IgD-negative memory B cell (primary cell): ENCODE results near the gene PROB1. TPM values are rescaled to one million over a fixed set of nuclear protein-coding genes. Genes with fewer than 3 reads are reported as not detected.
"Not testable (repeated sequence)": the region's sequence is repeated elsewhere in the genome, so short reads cannot be mapped to it uniquely, and the experiment has no call there.

Experiments used
- H3K27ac Mint-ChIP-seq, 3 donors: one replicate each; pipeline ENCODE4 v1.8.0; 2020 to 2022; ENCODE audit warnings: mild to moderate bottlenecking in 3 of 3, mixed read lengths in 3 of 3, moderate library complexity in 1 of 3
- H3K27me3 Mint-ChIP-seq: one replicate; pipeline ENCODE4 v1.8.0; 2021; ENCODE audit warnings: mixed read lengths
- H3K36me3 Mint-ChIP-seq: one replicate; pipeline ENCODE4 v1.8.0; 2020; ENCODE audit warnings: mild to moderate bottlenecking, mixed read lengths
- H3K4me1 Mint-ChIP-seq, 3 donors: one replicate each; pipeline ENCODE4 v1.8.0; 2020 to 2022; ENCODE audit warnings: mixed read lengths in 3 of 3, mild to moderate bottlenecking in 1 of 3
- H3K4me3 Mint-ChIP-seq, 4 donors: one replicate each; pipeline ENCODE4 v1.8.0; 2020 to 2022; ENCODE audit warnings: mild to moderate bottlenecking in 4 of 4, mixed read lengths in 4 of 4, moderate library complexity in 3 of 4
- H3K9me3 Mint-ChIP-seq, 3 donors: one replicate each; pipeline ENCODE4 v1.8.0; 2020 to 2021; ENCODE audit warnings: mixed read lengths in 3 of 3, mild to moderate bottlenecking in 1 of 3
- polyA plus RNA-seq: library from polyadenylated mRNA; unstranded; fragments of 300-500 nt; fragmentation: Illumina TruSeq; gene quantifications from one replicate; pipeline ENCODE4 v1.2.3, GENCODE V29; 2021

Gene PROB1
- polyA plus RNA-seq, 1 donor from 2014 or later, result 1.5 TPM

DNA sequence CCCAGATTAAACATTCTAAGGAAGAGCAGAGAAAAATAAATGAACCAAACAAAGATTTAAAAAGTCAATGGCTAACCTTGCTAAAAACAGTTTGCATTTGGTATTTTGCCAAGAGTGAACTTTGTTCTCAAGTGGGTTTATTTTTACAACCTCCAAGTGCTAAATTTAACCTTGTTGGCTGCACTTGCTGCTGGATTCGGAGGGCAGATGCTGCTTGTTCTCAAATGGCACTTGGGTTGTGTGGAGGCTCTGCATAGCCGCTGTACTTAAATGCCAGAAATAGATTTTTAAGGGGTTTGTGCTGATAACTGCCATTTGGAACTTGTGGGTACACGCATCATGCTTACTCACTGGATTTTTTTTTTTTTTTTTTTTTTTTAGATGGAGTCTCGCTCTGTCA is 22.3 kb upstream of the PROB1 start:
- H3K27ac Mint-ChIP-seq, result no peak overlapping the region
- peaks cover 6% of the 10 kb centered on the region for H3K36me3 Mint-ChIP-seq
- H3K4me1 Mint-ChIP-seq, result peaks cover 0 to under 1% (median 0%) of the 10 kb centered on the region in 3 donors

DNA sequence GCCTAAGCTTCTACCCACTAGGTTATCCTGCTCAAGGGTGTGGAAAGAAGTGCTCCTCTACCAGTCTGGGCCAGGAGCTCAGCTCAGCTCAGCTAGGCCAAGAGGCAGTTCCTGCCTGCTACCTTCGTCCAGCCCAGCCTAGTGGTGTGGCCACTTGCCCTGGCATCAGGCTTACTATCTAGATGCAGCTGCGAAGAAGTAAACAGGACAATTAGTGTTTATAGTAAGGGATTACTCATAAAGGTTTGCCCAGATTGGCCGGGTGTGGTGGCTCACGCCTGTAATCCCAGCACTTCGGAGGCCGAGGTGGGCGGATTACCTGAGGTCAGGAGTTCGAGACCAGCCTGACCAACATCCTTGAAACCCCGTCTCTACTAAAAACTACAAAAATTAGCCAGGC is 21.7 kb upstream of the PROB1 start:
- H3K36me3 Mint-ChIP-seq, result peaks cover 6% of the 10 kb centered on the region
- no peaks in the 10 kb centered on the region for H3K27me3 Mint-ChIP-seq
- H3K4me3 Mint-ChIP-seq, result no peak overlapping the region
- no peak overlapping the region for H3K27ac Mint-ChIP-seq
- H3K9me3 Mint-ChIP-seq, result no peaks in the 10 kb centered on the region
- H3K4me1 Mint-ChIP-seq, result no peaks in the 10 kb centered on the region

More for the DNA sequence above, 22.3 kb upstream of the PROB1 start:
- Mint-ChIP-seq H3K4me3 (no peak overlapping the region), H3K27me3 (no peaks in the 10 kb centered on the region), H3K9me3 (no peaks in the 10 kb centered on the region)

DNA sequence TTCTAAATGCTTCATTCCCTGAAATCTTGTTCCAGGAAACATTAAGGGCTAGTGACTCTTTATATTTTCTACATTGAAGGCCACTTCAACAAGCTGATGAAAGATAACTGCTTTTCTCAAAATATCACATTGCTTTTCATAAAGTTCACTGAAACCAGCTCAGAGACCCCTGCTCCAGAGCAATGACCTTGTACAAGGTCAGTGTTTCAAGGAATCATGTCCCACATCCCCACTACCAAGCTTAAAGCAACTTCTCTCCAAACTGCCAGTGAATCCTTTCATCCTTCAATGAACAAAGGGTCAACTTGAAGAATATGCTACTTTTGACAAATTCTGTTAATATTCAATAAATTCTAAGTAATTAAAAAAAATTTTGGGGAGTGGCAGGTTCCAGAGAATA is 21.0 kb upstream of the PROB1 start:
- H3K9me3 Mint-ChIP-seq, result no peaks in the 10 kb centered on the region
- no peak overlapping the region for H3K4me3 Mint-ChIP-seq
- H3K27ac Mint-ChIP-seq, result no peak overlapping the region
- H3K36me3 Mint-ChIP-seq, result peaks cover 6% of the 10 kb centered on the region
- no peaks in the 10 kb centered on the region for H3K4me1 Mint-ChIP-seq
- no peaks in the 10 kb centered on the region for H3K27me3 Mint-ChIP-seq

DNA sequence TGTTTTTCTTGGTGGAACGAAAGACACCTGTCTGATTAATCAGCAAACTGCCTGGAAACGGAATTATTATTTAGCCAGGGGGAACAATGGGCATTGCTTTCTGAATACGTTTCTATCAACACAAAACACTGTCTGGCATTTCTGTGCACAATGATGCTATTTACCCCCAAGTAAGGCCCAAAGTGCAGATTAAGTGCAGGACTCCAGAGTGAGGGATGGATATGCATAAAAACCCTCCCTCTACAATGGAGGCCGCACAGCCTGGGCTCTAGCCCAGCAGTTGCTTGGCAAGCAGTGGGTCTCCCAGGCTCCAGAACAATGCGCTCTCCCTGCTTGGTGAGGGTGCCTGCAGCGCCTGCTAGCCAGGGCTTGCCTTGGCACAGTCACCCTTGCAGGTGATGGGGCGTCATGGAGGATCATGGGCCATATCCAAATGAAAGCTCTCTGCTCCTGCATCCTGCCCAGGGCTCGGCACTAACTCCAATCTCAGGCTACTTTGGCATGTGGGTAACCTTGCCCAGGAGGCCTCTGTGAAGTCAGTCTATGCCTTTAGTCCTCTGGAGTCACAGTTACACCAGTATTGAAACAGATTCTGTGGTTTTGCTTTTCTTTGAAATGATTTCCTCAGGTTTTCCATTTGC is 20.4 kb upstream of the PROB1 start:
- Mint-ChIP-seq H3K27me3 (no peaks in the 10 kb centered on the region), H3K9me3 (no peaks in the 10 kb centered on the region), H3K4me1 (no peaks in the 10 kb centered on the region), H3K36me3 (peaks cover 6% of the 10 kb centered on the region), H3K4me3 (no peak overlapping the region), H3K27ac (no peak overlapping the region)

DNA sequence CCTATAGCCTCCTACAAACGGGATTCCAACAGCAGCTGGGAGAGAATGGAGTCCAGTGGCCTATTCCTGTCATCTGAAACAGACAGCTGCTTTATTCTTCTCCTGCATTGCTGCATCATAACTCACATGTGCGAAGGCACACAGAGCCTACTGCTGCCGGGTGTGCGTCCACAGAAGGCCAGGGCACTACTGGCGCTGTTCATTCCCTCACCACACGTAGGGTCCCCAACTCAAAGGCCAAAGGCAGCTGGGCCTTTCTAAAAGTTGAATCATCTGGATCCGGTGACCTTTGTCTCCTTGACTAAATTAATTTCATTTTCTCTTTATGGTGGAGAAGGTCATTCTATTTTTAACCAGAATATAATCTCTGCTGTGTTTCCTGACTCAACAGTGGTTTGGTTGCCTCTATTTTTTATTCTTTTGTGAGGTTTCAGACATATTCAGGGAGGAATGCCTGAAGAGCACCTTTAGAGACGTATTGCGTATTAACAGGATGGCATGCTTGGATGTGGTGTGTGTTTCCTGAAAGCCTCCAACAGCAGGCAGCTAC is 19.8 kb upstream of the PROB1 start:
- H3K4me1 Mint-ChIP-seq, result peaks cover 0 to 1% (median 0%) of the 10 kb centered on the region in 3 donors
- H3K4me3 Mint-ChIP-seq, result no peak overlapping the region
- H3K27me3 Mint-ChIP-seq, result no peaks in the 10 kb centered on the region
- H3K27ac Mint-ChIP-seq, result no peak overlapping the region
- no peaks in the 10 kb centered on the region for H3K9me3 Mint-ChIP-seq
- H3K36me3 Mint-ChIP-seq, result peaks cover 3% of the 10 kb centered on the region

DNA sequence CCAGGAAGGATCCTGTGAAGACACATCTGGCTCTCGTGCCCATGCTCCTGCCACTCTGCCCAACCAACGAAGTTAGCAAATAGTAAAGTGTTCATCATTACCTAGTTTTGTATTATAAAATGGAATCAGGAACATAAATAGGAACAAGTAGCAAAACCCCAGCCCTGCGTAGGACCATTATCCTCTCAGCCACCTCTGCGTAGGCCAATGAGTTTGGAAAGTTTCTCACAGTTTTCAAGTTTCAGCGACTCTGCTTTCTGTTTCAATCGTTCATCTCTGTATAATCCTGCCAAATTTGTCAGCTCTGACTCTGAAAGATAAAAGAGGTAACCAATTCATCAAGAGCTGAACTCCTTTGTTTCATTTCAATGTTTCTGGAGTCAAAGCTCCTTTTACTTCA is 19.1 kb upstream of the PROB1 start:
- no peak overlapping the region for H3K27ac Mint-ChIP-seq
- no peaks in the 10 kb centered on the region for H3K36me3 Mint-ChIP-seq
- no peak overlapping the region for H3K4me3 Mint-ChIP-seq
- no peaks in the 10 kb centered on the region for H3K27me3 Mint-ChIP-seq
- H3K4me1 Mint-ChIP-seq, result peaks cover 0 to 3% (median 0%) of the 10 kb centered on the region in 3 donors
- H3K9me3 Mint-ChIP-seq, result no peaks in the 10 kb centered on the region

DNA sequence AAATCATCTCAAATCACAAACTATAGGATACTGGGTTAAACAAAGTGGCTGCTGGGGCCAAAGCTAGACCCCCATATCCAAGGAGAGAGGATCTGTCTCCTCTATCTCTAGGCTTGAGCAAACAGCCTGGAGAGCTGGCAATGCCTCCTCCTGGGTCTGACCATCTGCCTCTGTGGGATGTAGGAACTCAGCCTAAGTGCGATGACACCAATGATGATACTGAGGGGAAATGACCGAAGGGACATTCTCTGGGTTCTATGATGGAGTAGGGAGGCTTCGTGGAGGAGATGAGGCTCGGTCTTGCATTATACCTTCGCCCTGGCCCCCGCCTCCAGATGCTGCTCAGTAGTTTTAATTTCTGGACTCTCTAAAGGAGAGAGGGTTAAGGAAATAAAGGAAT is 18.2 kb upstream of the PROB1 start:
- H3K4me3 Mint-ChIP-seq, result no peak overlapping the region
- H3K27me3 Mint-ChIP-seq, result no peaks in the 10 kb centered on the region
- H3K27ac Mint-ChIP-seq, result no peak overlapping the region
- no peaks in the 10 kb centered on the region for H3K36me3 Mint-ChIP-seq
- H3K4me1 Mint-ChIP-seq, result peaks cover 0 to 6% (median 0%) of the 10 kb centered on the region in 3 donors
- no peaks in the 10 kb centered on the region for H3K9me3 Mint-ChIP-seq

DNA sequence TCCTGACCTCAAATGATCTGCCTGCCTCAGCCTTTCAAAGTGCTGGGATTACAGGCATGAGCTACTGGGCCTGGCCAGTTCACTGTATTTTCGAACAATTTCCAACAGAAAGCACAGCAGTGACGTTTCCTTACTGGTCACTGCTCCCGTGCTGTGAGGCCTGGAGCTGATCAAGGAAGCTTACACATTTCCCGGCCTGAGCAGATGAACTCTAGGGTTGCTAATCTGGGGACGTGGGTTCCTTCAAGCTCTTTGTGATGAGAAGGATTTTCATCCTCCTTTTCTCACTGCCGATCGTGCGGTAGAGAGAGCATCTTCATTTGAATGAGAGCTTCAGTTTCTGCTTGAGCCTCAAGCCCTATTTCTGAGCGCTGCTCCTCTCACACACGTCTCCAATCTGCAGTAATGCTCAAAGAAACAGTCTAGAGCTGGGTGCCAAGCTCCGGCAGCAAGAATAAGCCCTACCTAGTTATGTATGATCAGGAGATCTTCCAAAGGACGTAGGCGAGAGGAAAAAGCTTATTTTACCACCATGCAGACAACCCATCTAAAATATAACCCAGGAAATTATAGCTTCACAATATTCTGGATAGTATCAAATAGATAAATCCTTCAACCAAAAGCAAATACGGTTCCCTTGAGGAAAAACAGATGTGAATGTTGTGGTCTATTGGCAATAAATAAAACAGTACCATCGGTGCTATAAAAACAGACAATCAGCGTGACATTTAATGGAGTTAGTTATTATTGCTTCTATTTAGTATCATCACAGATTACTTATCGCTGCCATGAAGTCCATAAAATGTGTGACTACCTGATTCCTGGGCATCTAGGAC is 16.3 kb upstream of the PROB1 start:
- H3K4me1 Mint-ChIP-seq, result peaks cover 8 to 20% (median 13%) of the 10 kb centered on the region in 3 donors
- H3K9me3 Mint-ChIP-seq, result no peaks in the 10 kb centered on the region
- H3K4me3 Mint-ChIP-seq, result no peak overlapping the region
- no peaks in the 10 kb centered on the region for H3K36me3 Mint-ChIP-seq
- no peak overlapping the region for H3K27ac Mint-ChIP-seq
- H3K27me3 Mint-ChIP-seq, result no peaks in the 10 kb centered on the region

DNA sequence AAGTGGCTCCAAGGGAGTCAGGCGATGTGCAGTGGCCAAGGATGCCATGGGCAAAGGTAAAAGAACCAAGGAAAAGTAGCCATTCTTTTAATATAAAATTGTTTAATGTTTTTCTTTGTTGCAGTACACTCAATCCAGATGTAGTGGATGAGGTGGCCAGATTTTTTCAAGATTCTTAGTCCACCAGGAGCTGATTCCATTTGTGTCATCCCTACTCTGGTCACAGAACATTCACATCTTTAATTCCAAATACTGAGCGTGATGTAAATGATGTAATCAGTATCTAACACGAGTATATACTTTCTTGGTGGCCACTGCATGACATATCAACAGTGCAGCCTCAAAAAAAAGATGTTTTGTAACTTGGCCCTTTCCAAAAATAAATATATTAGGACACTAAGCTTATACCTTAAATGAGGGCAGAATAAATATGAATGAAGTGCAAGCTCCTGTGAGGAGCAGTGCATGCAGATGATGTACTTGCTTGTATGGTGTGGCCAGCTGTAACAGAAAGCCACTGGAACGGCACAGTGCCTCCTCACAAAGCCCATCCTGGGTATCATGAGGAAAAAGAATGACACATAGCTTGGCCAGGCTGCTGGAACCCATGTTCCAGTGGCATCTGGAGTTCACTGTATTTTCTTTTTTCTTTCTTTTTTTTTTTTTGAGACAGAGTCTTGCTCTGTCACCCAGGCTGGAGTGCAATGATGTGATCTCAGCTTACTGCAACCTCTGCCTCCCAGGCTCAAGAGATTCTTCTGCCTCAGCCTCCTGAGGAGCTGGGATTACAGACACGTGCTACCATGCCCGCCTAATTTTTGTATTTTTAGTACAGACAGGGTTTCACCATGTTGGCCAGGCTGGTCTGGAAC is 15.5 kb upstream of the PROB1 start:
- no peak overlapping the region for H3K27ac Mint-ChIP-seq
- peaks cover 1% of the 10 kb centered on the region for H3K36me3 Mint-ChIP-seq
- H3K4me3 Mint-ChIP-seq, result no peak overlapping the region
- H3K27me3 Mint-ChIP-seq, result no peaks in the 10 kb centered on the region
- peaks cover 8 to 20% (median 13%) of the 10 kb centered on the region in 3 donors for H3K4me1 Mint-ChIP-seq
- H3K9me3 Mint-ChIP-seq, result no peaks in the 10 kb centered on the region

DNA sequence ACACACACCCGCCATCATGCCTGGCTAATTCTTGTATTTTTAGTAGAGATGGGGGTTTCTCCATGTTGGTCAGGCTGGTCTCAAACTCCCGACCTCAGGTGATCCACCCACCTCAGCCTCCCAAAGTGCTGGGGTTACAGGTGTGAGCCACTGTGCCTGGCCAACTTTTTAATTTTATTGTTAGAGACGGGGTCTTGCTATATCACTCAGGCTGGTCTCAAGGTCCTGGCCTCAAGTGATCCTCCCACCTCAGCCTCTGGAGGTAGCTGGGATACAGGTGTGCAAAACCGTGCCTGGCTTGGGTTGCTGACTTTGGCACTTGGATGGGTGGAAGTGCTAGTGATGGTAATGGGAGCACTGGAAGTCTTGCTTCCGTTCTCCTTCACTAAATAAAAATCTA is 14.2 kb upstream of the PROB1 start:
- H3K36me3 Mint-ChIP-seq, H3K9me3 Mint-ChIP-seq, H3K27ac Mint-ChIP-seq, H3K27me3 Mint-ChIP-seq: not testable (repeated sequence)
- H3K4me3 Mint-ChIP-seq, result peak overlapping the region in 1 of 4 donors; percentile 28
- peaks cover 14 to 26% (median 17%) of the 10 kb centered on the region in 3 donors for H3K4me1 Mint-ChIP-seq

DNA sequence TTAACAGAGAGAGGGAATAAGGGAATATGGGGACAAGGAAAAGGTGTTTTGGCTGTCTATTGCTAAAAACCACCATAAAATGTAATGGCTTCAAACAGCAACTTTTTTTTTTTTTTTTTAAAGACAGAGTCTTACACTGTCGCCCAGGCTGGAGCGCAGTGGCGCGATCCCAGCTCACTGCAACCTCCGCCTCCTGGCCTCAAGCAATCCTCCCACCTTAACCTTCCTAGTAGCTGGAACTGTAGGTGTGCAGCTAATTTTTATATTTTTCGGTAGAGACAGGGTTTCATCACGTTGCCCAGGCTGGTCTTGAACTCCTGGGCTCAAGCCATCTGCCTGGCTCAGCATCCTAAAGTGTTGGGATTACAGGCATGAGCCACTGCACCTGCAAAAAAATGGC is 13.3 kb upstream of the PROB1 start:
- H3K4me1 Mint-ChIP-seq, result peaks cover 21 to 31% (median 21%) of the 10 kb centered on the region in 3 donors
- peaks cover 1% of the 10 kb centered on the region for H3K36me3 Mint-ChIP-seq
- H3K9me3 Mint-ChIP-seq, result no peaks in the 10 kb centered on the region
- peak overlapping the region in 1 of 3 donors; percentile 34 for H3K27ac Mint-ChIP-seq
- H3K27me3 Mint-ChIP-seq, result no peaks in the 10 kb centered on the region
- no peak overlapping the region for H3K4me3 Mint-ChIP-seq

DNA sequence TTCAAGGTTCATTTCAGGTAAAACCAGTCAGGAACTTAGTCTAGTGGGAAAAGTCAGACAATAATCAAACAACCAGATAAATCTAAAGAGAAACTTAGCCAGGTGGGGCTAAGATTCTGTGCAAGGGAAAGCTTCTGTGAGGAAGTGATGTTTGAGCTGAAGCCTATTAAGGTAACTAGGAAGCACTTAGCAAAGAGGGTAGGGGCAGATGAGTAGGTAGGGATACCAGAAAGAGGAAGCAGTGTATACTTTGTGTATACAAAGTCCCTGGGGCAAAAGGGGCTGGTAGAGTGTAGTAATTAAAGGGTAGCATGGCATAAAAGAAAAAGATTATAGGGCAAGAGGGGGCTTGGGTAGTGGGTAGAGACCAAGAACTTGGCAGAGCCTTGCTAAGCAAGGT is 12.6 kb upstream of the PROB1 start:
- Mint-ChIP-seq H3K27me3 (no peaks in the 10 kb centered on the region), H3K36me3 (peaks cover 1% of the 10 kb centered on the region), H3K9me3 (no peaks in the 10 kb centered on the region), H3K4me3 (peak overlapping the region; percentile 5 to 85 (median 48)), H3K4me1 (peaks cover 21 to 37% (median 28%) of the 10 kb centered on the region in 3 donors), H3K27ac (peak overlapping the region in 2 of 3 donors; percentile 34 to 89)

DNA sequence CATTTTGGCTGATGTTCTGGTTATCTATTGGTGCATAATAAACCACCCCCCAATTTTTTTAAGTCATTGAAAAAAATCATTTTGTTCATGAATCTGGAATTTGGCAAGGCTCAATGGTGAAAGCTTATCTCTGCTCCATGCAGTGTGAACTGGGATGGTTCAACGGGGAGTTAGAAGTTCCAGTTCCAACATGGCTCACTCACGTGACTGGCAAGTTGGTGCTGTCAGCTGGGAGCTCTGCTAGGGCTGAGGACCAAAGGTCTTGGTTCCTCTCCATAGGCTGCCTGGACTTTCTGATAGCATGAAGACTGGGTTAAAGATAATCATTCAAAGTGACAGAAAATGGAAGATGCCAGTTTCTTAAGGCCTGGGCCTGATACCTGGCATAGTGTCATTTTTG is 12.1 kb upstream of the PROB1 start:
- Mint-ChIP-seq H3K4me3 (peak overlapping the region in 2 of 4 donors; percentile 5 to 52), H3K36me3 (peaks cover 1% of the 10 kb centered on the region), H3K27me3 (no peaks in the 10 kb centered on the region), H3K4me1 (peaks cover 21 to 37% (median 28%) of the 10 kb centered on the region in 3 donors), H3K27ac (peak overlapping the region in 1 of 3 donors; percentile 34), H3K9me3 (no peaks in the 10 kb centered on the region)

DNA sequence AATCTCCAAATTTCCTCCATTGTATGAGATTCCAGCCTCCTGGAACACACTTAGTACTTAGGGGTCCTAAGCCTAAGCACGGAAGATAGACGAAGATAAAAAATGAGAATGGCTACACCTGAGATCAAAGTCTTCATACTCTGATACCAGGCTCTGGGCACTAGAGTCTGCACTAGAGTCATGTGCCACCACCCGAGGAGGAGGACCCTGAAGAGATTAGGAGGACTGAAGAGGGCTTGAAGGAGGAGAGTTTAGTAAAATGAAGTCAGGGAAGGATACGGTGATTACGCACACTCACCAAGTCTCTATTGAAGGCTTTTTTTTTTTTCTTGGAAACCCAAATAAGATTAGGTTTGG is 9.6 kb upstream of the PROB1 start:
- Mint-ChIP-seq H3K4me3 (peak overlapping the region; percentile 91 to 98 (median 92)), H3K27me3 (no peaks in the 10 kb centered on the region), H3K36me3 (peaks cover 1% of the 10 kb centered on the region), H3K27ac (peak overlapping the region in 2 of 3 donors; percentile 93 to 98), H3K9me3 (no peaks in the 10 kb centered on the region), H3K4me1 (peaks cover 22 to 36% (median 29%) of the 10 kb centered on the region in 3 donors)
